Transverse colon (tissue), 4 donors: ENCODE measurements around the gene NLGN1. TPM values are rescaled to one million over a fixed set of nuclear protein-coding genes. Genes with fewer than 3 reads are reported as not detected.

Experiments
- DNase-seq: peaks from one replicate; pipeline ENCODE4 v3.0.0-alpha.2; 2019
- H3K27ac ChIP-seq, 4 donors: fragments of 200-600 bp; sonication (generic); 2 replicates each; pipeline ENCODE4 v1.5.1; 2016 to 2018; ENCODE audit warnings: inconsistent platforms in 4 of 4
- H3K27me3 ChIP-seq: fragments of 200-600 bp; sonication (generic); 2 replicates; pipeline ENCODE4 v1.5.1; 2017; ENCODE audit warnings: inconsistent platforms
- H3K36me3 ChIP-seq, 4 donors: fragments of 200-600 bp; sonication (generic); 2 replicates each; pipeline ENCODE4 v1.5.1; 2017 to 2019; ENCODE audit warnings: inconsistent platforms in 4 of 4
- H3K4me1 ChIP-seq, 4 donors: fragments of 200-600 bp; sonication (generic); 2 replicates each; pipeline ENCODE4 v1.5.1; 2017 to 2020; ENCODE audit warnings: inconsistent platforms in 4 of 4
- H3K4me3 ChIP-seq, 4 donors: fragments of 200-600 bp; sonication (generic); 1 replicate in 1 of 4; 2 replicates in 3 of 4; pipeline versions ENCODE4 v1.5.1 to v1.6.1; 2017 to 2019; ENCODE audit warnings: inconsistent platforms in 4 of 4
- H3K9me3 ChIP-seq, 2 donors: fragments of 200-600 bp; sonication (generic); 2 replicates each; pipeline ENCODE4 v1.5.1; 2017 to 2019; ENCODE audit warnings: inconsistent platforms in 2 of 2
- CTCF ChIP-seq, 5 experiments: fragments of 200-600 bp in 3 of 5; fragments of 450-650 bp in 2 of 5; sonication (generic) in 3 of 5; IDR thresholded peaks; 1 replicate in 2 of 5; 2 replicates in 3 of 5; pipeline ENCODE4 v1.5.1; 2016 to 2017; ENCODE audit warnings: antibody characterized with exemption in 5 of 5, inconsistent platforms in 3 of 5, mild to moderate bottlenecking in 2 of 5, moderate library complexity in 1 of 5
- EP300 ChIP-seq: sonication (generic); formaldehyde crosslinking; IDR thresholded peaks from one replicate; pipeline ENCODE4 v1.6.1; 2017; ENCODE audit warnings: antibody characterized with exemption, low read depth
- POLR2A ChIP-seq: fragments of 450-650 bp; IDR thresholded peaks from one replicate; pipeline ENCODE4 v1.6.1; 2016; ENCODE audit warnings: antibody characterized with exemption, mild to moderate bottlenecking, moderate library complexity
- POLR2AphosphoS5 ChIP-seq, 3 donors: sonication (generic); formaldehyde crosslinking; IDR thresholded peaks; one replicate each; pipeline ENCODE4 v1.6.1; 2016; ENCODE audit warnings: antibody characterized with exemption in 3 of 3
- WGBS, 2 donors: methylation state at CpG; one replicate each; pipeline ENCODE4 v1.1.5; 2018; ENCODE audit warnings: low coverage in 1 of 2; 5-methylcytosine and 5-hydroxymethylcytosine counted together
- in situ Hi-C, 4 donors: fragments of 200-750 bp; cut with MboI; loops; one replicate each; pipeline versions ENCODE4 v1.15.0 to v1.15.1; 2017; ENCODE audit warnings: low sequenced_read_pairs in 3 of 4, low pct_ligation_motif_present in 1 of 4, low pct_unique_long_range_greater_than_20kb in 1 of 4
- intact Hi-C: fragments of 100-400 bp; cut with DNase I; formaldehyde crosslinking; loops from one replicate; pipeline ENCODE4 v1.15.1; 2023; ENCODE audit warnings: low total_unique reads
- total RNA-seq, 4 donors: library from RNA; depleted of rRNA; stranded (reverse); fragments of >200 nt; gene quantifications; one replicate each; pipeline ENCODE4 v1.1.0, GENCODE V29; 2016

NLGN1 gene
- total RNA-seq, 4 donors from 2014 or later, result 0.40 to 5.2 (median 1.9) TPM; not detected in 1

DNA sequence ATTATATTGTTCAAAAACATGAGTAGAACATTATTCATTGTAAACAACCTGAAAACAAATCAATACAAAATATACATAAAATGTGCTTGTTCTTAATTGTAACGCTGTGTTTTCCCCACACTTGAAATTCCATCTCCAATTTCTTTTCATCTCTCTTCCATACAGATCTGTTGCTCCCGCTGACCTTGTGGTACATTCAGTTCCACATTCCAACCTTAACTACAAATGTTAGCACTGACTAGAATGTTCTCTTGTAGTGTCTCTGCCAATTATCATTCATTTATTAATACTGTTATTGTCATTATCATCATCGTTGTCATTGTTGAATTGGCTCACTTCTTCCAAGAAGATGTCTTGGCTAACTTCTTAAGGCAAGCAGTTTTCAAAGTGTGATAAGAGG is 65.7 kb downstream of the NLGN1 start:
- Histone ChIP-seq H3K36me3 (peaks cover 0 to 1% (median 0%) of the 10 kb centered on the region in 4 donors), H3K4me1 (no peaks in the 10 kb centered on the region), H3K27ac (no peak overlapping the region), H3K27me3 (no peaks in the 10 kb centered on the region), H3K9me3 (no peaks in the 10 kb centered on the region), H3K4me3 (no peak overlapping the region)
- in situ Hi-C loops, result no loop called here
- no peak for TF ChIP-seq POLR2A
- TF ChIP-seq CTCF (IDR thresholded peaks at IDR 0.05), result no peak
- TF ChIP-seq POLR2AphosphoS5 (IDR thresholded peaks at IDR 0.05), result no peak
- no peak for TF ChIP-seq EP300
- intact Hi-C loops, result no loop called here
- DNase-seq, result no peak
- WGBS, 2 donors, result 83 to 89% methylated on average over 3 of the region's 3 CpGs

GRCh38 chr3:173465112-173465511 is 67.6 kb downstream of the NLGN1 start:
- Histone ChIP-seq H3K4me1 (no peaks in the 10 kb centered on the region), H3K36me3 (peaks cover 0 to 1% (median 0%) of the 10 kb centered on the region in 4 donors), H3K27me3 (no peaks in the 10 kb centered on the region), H3K4me3 (no peak overlapping the region), H3K27ac (no peak overlapping the region), H3K9me3 (no peaks in the 10 kb centered on the region)
- in situ Hi-C loops, result no loop called here
- no peak for TF ChIP-seq EP300
- TF ChIP-seq CTCF (IDR thresholded peaks at IDR 0.05), result no peak
- 71 to 84% methylated on average over 1 of the region's 1 CpG for WGBS, 2 donors
- intact Hi-C loops, result no loop called here
- DNase-seq, result no peak

- no peak for DNase-seq
- in situ Hi-C loops, result no loop called here
- WGBS, 2 donors, result 72 to 77% methylated on average over 4 of the region's 4 CpGs
These were observed 68.5 kb downstream of the NLGN1 start for GRCh38 chr3:173465898-173466678.

DNA sequence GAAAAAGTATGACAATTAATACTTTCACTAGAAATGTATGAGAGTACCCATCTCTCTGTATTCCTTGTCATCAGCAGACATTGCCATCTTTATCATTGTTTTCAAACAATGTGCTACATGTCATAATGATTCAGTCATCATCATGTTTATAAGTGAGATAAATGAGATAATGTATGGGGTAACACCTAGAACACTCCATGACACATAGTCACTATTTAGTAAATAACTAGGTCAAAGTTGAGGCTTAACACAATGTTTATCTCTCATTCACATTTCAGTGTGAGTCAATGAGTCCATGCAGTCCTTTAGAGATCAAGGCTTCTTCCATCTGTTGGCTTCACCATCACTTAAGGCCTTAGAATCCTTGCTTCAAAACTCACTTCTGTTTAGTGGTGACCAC is 70.0 kb downstream of the NLGN1 start:
- no peak for DNase-seq
- intact Hi-C loops (no loop called here), in situ Hi-C loops (no loop called here)
- H3K4me3 ChIP-seq, result no peak overlapping the region
- H3K4me1 ChIP-seq, result no peaks in the 10 kb centered on the region
- H3K27me3 ChIP-seq, result no peaks in the 10 kb centered on the region
- peaks cover 0 to 1% (median 0%) of the 10 kb centered on the region in 4 donors for H3K36me3 ChIP-seq
- TF ChIP-seq POLR2AphosphoS5 (IDR thresholded peaks at IDR 0.05) (no peak), EP300 (no peak), CTCF (IDR thresholded peaks at IDR 0.05) (no peak), POLR2A (no peak)
- H3K9me3 ChIP-seq, result no peaks in the 10 kb centered on the region
- H3K27ac ChIP-seq, result no peak overlapping the region

More at GRCh38 chr3:173465898-173466678, 68.5 kb downstream of the NLGN1 start:
- Histone ChIP-seq H3K4me1 (no peaks in the 10 kb centered on the region), H3K9me3 (no peaks in the 10 kb centered on the region), H3K4me3 (no peak overlapping the region), H3K27ac (no peak overlapping the region), H3K27me3 (no peaks in the 10 kb centered on the region), H3K36me3 (peaks cover 0 to 1% (median 0%) of the 10 kb centered on the region in 4 donors)
- TF ChIP-seq POLR2A (no peak), CTCF (IDR thresholded peaks at IDR 0.05) (no peak), POLR2AphosphoS5 (IDR thresholded peaks at IDR 0.05) (no peak), EP300 (no peak)
- intact Hi-C loops, result no loop called here
